H1 (cell line): ENCODE data around the gene DEFB113. TPM values are rescaled to one million over a fixed set of nuclear protein-coding genes. Genes with fewer than 3 reads are reported as not detected.

Experiments used
- CTCF ChIA-PET: fragments of 300-600 bp; sonication (Branson Sonifier 250); formaldehyde crosslinking; loops from one replicate; lab custom pipeline; 2021; ENCODE audit not compliant: partially characterized antibody; lab: Charles Lee
- POLR2A ChIA-PET: fragments of 300-600 bp; sonication (Branson Sonifier 250); formaldehyde crosslinking; loops from one replicate; lab custom pipeline; 2021; ENCODE audit warnings: inconsistent platforms; ENCODE audit not compliant: partially characterized antibody; lab: Charles Lee
- DNase-seq, 2 experiments: peaks; one replicate each; pipeline versions ENCODE4 v3.0.0 to v3.0.0-alpha.2; 2010 to 2022; ENCODE audit warnings: low spot score in 2 of 2, low read depth in 1 of 2, mixed read lengths in 1 of 2
- FAIRE-seq: peaks from 2 replicates; lab custom pipeline; 2011; peaks lifted over from hg19 to GRCh38; lab: Jason Lieb, UNC
- H2AFZ ChIP-seq: 2 replicates; pipeline ENCODE4 v1.8.1; 2012; ENCODE audit warnings: low read length, inconsistent platforms
- H2AK5ac ChIP-seq: 2 replicates; pipeline ENCODE4 v1.6.1; 2013; ENCODE audit warnings: low read depth, low read length
- H2BK120ac ChIP-seq: replicated peaks from 2 replicates; pipeline ENCODE3; 2013; ENCODE audit warnings: low read depth, low read length, inconsistent platforms
- H2BK12ac ChIP-seq: 2 replicates; pipeline ENCODE4 v1.6.1; 2013; ENCODE audit warnings: low read depth, low read length
- H2BK15ac ChIP-seq: 2 replicates; pipeline ENCODE4 v1.6.1; 2013; ENCODE audit warnings: low read length
- H2BK20ac ChIP-seq: 2 replicates; pipeline ENCODE4 v1.6.1; 2013; ENCODE audit warnings: low read length
- H2BK5ac ChIP-seq: 2 replicates; pipeline ENCODE4 v1.6.1; 2013; ENCODE audit warnings: low read depth, low read length
- H3K14ac ChIP-seq: 2 replicates; pipeline ENCODE4 v1.6.1; 2013; ENCODE audit warnings: inconsistent platforms; ENCODE audit not compliant: insufficient read length
- H3K18ac ChIP-seq: 2 replicates; pipeline ENCODE4 v1.6.1; 2013; ENCODE audit warnings: low read length; ENCODE audit errors: extremely low read depth
- H3K23ac ChIP-seq: 2 replicates; pipeline ENCODE4 v1.6.1; 2013; ENCODE audit warnings: inconsistent platforms; ENCODE audit not compliant: insufficient read length
- H3K23me2 ChIP-seq: 2 replicates; pipeline ENCODE4 v1.6.1; 2013; ENCODE audit warnings: low read depth, low read length
- H3K27ac ChIP-seq: 2 replicates; pipeline ENCODE4 v1.6.1; 2011; ENCODE audit warnings: low read depth, low read length, inconsistent platforms
- H3K27me3 ChIP-seq, 4 experiments: replicated peaks in 1 of 4; 1 replicate in 1 of 4; 2 replicates in 3 of 4; pipeline versions ENCODE4 v1.6.1 to v1.8.1; 2011 to 2013; ENCODE audit warnings: low read length in 3 of 4, mild to moderate bottlenecking in 3 of 4, inconsistent platforms in 2 of 4, mixed read lengths in 2 of 4, moderate library complexity in 1 of 4; ENCODE audit not compliant: control insufficient read depth in 3 of 4, insufficient read depth in 3 of 4; ENCODE audit errors: extremely low read depth in 1 of 4
- H3K36me3 ChIP-seq, 4 experiments: 2 replicates each; pipeline versions ENCODE4 v1.6.1 to v1.8.1; 2011 to 2013; ENCODE audit warnings: mild to moderate bottlenecking in 4 of 4, low read length in 3 of 4, moderate library complexity in 2 of 4, control low read depth in 1 of 4, inconsistent platforms in 1 of 4; ENCODE audit not compliant: insufficient read depth in 4 of 4, control insufficient read depth in 2 of 4
- H3K4ac ChIP-seq: replicated peaks from 2 replicates; pipeline ENCODE3; 2013; ENCODE audit warnings: low read length, low read depth, mixed read lengths, inconsistent platforms; ENCODE audit not compliant: insufficient read length
- H3K4me1 ChIP-seq, 4 experiments: replicated peaks in 1 of 4; 1 replicate in 1 of 4; 2 replicates in 3 of 4; pipeline versions ENCODE4 v1.6.1 to v1.8.1; 2011 to 2013; ENCODE audit warnings: low read length in 3 of 4, inconsistent platforms in 2 of 4, mixed read lengths in 1 of 4; ENCODE audit not compliant: insufficient read depth in 4 of 4, control insufficient read depth in 3 of 4
- H3K4me2 ChIP-seq, 2 experiments: 2 replicates each; pipeline versions ENCODE4 v1.6.1 to v1.8.1; 2011 to 2013; ENCODE audit warnings: low read depth in 2 of 2, low read length in 2 of 2, control low read depth in 1 of 2, inconsistent platforms in 1 of 2, mild to moderate bottlenecking in 1 of 2; ENCODE audit not compliant: insufficient read depth in 1 of 2
- H3K4me3 ChIP-seq, 4 experiments: fragments of 200-600, 300-600 bp in 1 of 4; sonication (generic), shearing (Covaris generic), sonication (Bioruptor Twin) in 1 of 4; 2 replicates each; pipeline versions ENCODE4 v1.5.1 to v1.8.1; 2011 to 2016; ENCODE audit warnings: low read length in 4 of 4, low read depth in 3 of 4, control low read depth in 2 of 4, inconsistent platforms in 2 of 4, mild to moderate bottlenecking in 2 of 4, mixed read lengths in 1 of 4, moderate library complexity in 1 of 4; ENCODE audit not compliant: insufficient read depth in 2 of 4; ENCODE audit errors: extremely low read depth in 1 of 4
- H3K56ac ChIP-seq: replicated peaks from 2 replicates; pipeline ENCODE3; 2013; ENCODE audit warnings: low read depth, mild to moderate bottlenecking, mixed read lengths, low read length, inconsistent platforms; ENCODE audit not compliant: insufficient read length
- H3K79me1 ChIP-seq: 2 replicates; pipeline ENCODE4 v1.6.1; 2013; ENCODE audit warnings: low read depth, low read length, control low read depth
- H3K79me2 ChIP-seq, 2 experiments: 2 replicates each; pipeline versions ENCODE4 v1.6.1 to v1.8.1; 2012 to 2013; ENCODE audit warnings: low read length in 2 of 2, mild to moderate bottlenecking in 2 of 2, inconsistent platforms in 1 of 2; ENCODE audit not compliant: insufficient read depth in 2 of 2, control insufficient read depth in 1 of 2
- H3K9ac ChIP-seq, 4 experiments: replicated peaks in 1 of 4; 1 replicate in 1 of 4; 2 replicates in 3 of 4; pipeline versions ENCODE4 v1.6.1 to v1.8.1; 2011 to 2013; ENCODE audit warnings: low read depth in 3 of 4, low read length in 3 of 4, control low read depth in 2 of 4, mild to moderate bottlenecking in 2 of 4, moderate library complexity in 2 of 4, inconsistent platforms in 1 of 4; ENCODE audit errors: extremely low read depth in 1 of 4
- H3K9me3 ChIP-seq, 2 experiments: 2 replicates each; pipeline versions ENCODE4 v1.6.1 to v1.8.1; 2012 to 2013; ENCODE audit warnings: mild to moderate bottlenecking in 2 of 2, moderate library complexity in 2 of 2, control low read depth in 1 of 2, inconsistent platforms in 1 of 2, low read depth in 1 of 2, low read length in 1 of 2, mixed read lengths in 1 of 2; ENCODE audit not compliant: insufficient read depth in 2 of 2
- H4K20me1 ChIP-seq, 2 experiments: replicated peaks in 1 of 2; 2 replicates each; pipeline versions ENCODE3 to v1.8.1; 2011 to 2013; ENCODE audit warnings: inconsistent platforms in 2 of 2, low read length in 2 of 2, mild to moderate bottlenecking in 1 of 2; ENCODE audit not compliant: insufficient read depth in 2 of 2, control insufficient read depth in 1 of 2
- H4K5ac ChIP-seq: 2 replicates; pipeline ENCODE4 v1.6.1; 2013; ENCODE audit warnings: low read length, low read depth, mixed read lengths, inconsistent platforms; ENCODE audit not compliant: insufficient read length
- H4K8ac ChIP-seq: 2 replicates; pipeline ENCODE4 v1.8.0; 2013; ENCODE audit warnings: mild to moderate bottlenecking, moderate library complexity, low read length, inconsistent platforms; ENCODE audit not compliant: insufficient read depth; ENCODE audit errors: extremely low read depth
- H4K91ac ChIP-seq: replicated peaks from 2 replicates; pipeline ENCODE3; 2013; ENCODE audit warnings: low read length, mixed read lengths, inconsistent platforms; ENCODE audit not compliant: insufficient read length
- BACH1 ChIP-seq: IDR thresholded peaks from 2 replicates; pipeline ENCODE4 v1.6.1; 2012; ENCODE audit warnings: low read length, improper control_type of control experiment
- CBX5 ChIP-seq: fragments of 300-800, 300-1000 bp; sonication (generic); IDR thresholded peaks from 2 replicates; pipeline ENCODE4 v1.7.1; 2016; ENCODE audit warnings: antibody characterized with exemption, low read length, low read depth
- CREB1 ChIP-seq: IDR thresholded peaks from 2 replicates; pipeline ENCODE4 v1.6.1; 2012; ENCODE audit warnings: inconsistent platforms
- GABPA ChIP-seq: IDR thresholded peaks from 2 replicates; pipeline ENCODE4 v1.6.1; 2011; ENCODE audit warnings: mild to moderate bottlenecking, low read length, moderate library complexity, borderline replicate concordance; ENCODE audit not compliant: insufficient read depth
- JUN ChIP-seq: IDR thresholded peaks from 2 replicates; pipeline ENCODE4 v1.6.1; 2011; ENCODE audit warnings: low read depth, mild to moderate bottlenecking, improper control_type of control experiment, low read length
- NANOG ChIP-seq: IDR thresholded peaks from 2 replicates; pipeline ENCODE4 v1.6.1; 2011; ENCODE audit warnings: low read length, low read depth, mild to moderate bottlenecking, inconsistent platforms; ENCODE audit not compliant: insufficient read depth, poor library complexity, severe bottlenecking
- POU5F1 ChIP-seq: IDR thresholded peaks from 2 replicates; pipeline ENCODE4 v1.6.1; 2011; ENCODE audit warnings: low read depth, mild to moderate bottlenecking, low read length, moderate library complexity
- RBBP5 ChIP-seq: IDR thresholded peaks from 2 replicates; pipeline ENCODE4 v1.7.1; 2012; ENCODE audit warnings: low read depth, mild to moderate bottlenecking, inconsistent platforms, low read length, moderate library complexity, borderline replicate concordance
- SIN3A ChIP-seq, 2 experiments: IDR thresholded peaks in 1 of 2; conservative IDR thresholded peaks in 1 of 2; 2 replicates each; pipeline ENCODE4 v1.6.1; 2011 to 2012; ENCODE audit warnings: low read length in 2 of 2, improper control_type of control experiment in 1 of 2, low read depth in 1 of 2, mild to moderate bottlenecking in 1 of 2
- SP1 ChIP-seq: IDR thresholded peaks from 2 replicates; pipeline ENCODE4 v1.6.1; 2011; ENCODE audit warnings: low read depth, low read length
- TAF1 ChIP-seq: IDR thresholded peaks from 2 replicates; pipeline ENCODE4 v1.6.1; 2011; ENCODE audit warnings: mild to moderate bottlenecking, low read depth, low read length
- WGBS, 2 experiments: shearing (Covaris generic) in 1 of 2; methylation state at CpG; one replicate each; pipeline versions ENCODE4 v1.1.6 to v1.1.7; 2013 to 2015; ENCODE audit warnings: low lambda C conversion rate in 2 of 2, mixed read lengths in 2 of 2, inconsistent platforms in 1 of 2, low coverage in 1 of 2, missing lambda C conversion rate in 1 of 2; ENCODE audit not compliant: insufficient replicate concordance in 2 of 2, insufficient coverage in 1 of 2, insufficient read length in 1 of 2; ENCODE audit errors: extremely low coverage in 1 of 2, missing lambda C conversion rate in 1 of 2; 5-methylcytosine and 5-hydroxymethylcytosine counted together
- polyA plus RNA-seq, 7 experiments: library from polyadenylated mRNA; depleted of rRNA in 3 of 7; stranded (reverse) in 5 of 7; unstranded in 2 of 7; fragments of >200 nt in 5 of 7; fragments of 200-250 nt in 2 of 7; gene quantifications; 1 replicate in 5 of 7; 2 replicates in 1 of 7; 4 replicates in 1 of 7; pipeline versions ENCODE4 v1.2.1 to v1.2.3, GENCODE V29; 2011 to 2013; ENCODE audit warnings: missing spikeins in 2 of 7, mixed read lengths in 2 of 7
- total RNA-seq: library from RNA; stranded (reverse); fragmentation: NEBNext Ultra II Directional; extraction: Animal tissue kit (Norgen Biotek cat#: 25700); gene quantifications from 2 replicates; pipeline ENCODE4 v1.2.1, GENCODE V29; 2021
- TF ChIP-seq, protein P1 (sequence below): IDR thresholded peaks from 2 replicates; pipeline ENCODE4 v1.6.1; 2011; ENCODE audit warnings: low read depth, mild to moderate bottlenecking, low read length; ENCODE audit not compliant: insufficient read depth

Gene DEFB113
- total and polyA plus RNA-seq, 2 of the 8 experiments (the other 6 are each of a cell fraction or from before 2014, with no cell fraction given): not detected

DNA sequence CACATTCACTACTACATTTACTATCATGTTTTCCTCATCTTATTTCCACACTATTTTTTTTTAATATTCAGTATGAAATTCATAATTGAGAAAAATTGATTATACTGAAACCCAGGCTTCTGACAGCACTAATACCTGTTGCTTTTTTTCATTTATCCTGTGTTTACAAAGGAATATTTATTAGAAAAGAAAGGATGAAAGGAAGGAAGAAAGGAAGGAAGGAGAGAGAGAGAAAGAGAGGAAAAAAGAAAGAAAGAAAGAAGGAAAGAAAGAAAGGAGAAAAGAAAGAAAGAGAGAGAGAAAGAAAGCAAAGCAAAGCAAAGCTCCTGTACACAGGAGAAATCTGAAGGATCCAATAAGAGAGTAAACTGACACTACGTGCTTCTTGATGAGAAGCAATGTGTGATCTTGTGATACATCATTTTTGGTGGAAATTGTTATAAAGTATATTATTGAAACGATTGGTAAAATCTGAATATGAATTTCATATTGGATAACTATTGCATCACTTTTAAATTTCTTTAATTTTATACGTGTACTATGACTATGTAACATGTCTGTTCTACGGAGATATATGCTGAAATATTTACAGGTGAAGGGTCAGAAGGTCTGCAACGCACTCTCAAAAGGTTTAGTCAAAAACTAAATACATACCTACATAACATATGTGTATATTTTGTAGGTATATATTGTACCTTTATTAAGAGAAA is 49.3 kb downstream of the DEFB113 start:
- no peaks in the 10 kb centered on the region for H3K36me3 ChIP-seq
- H2BK5ac ChIP-seq: no peak overlapping the region
- 89% methylated on average over 5 of the region's 5 CpGs; no CpG with 5 or more reads in 1 of the 2 experiments for WGBS, 2 experiments
- H4K91ac ChIP-seq: no peak overlapping the region
- no peak overlapping the region for H3K18ac ChIP-seq
- H3K14ac ChIP-seq: no peak overlapping the region
- H4K5ac ChIP-seq: no peak overlapping the region
- no peak overlapping the region for H2AK5ac ChIP-seq
- no peaks in the 10 kb centered on the region; the same call in 1 of the 2 replicates for H3K23me2 ChIP-seq
- POLR2A ChIA-PET: interaction anchor here (0.6 kb wide), 1 partner anchor 433 kb away, joined by 3 read pairs; no protein-coding TSS in a partner anchor
- no peak for FAIRE-seq
- no peak overlapping the region for H3K4me3 ChIP-seq
- H4K20me1 ChIP-seq: no peaks in the 10 kb centered on the region
- H2BK20ac ChIP-seq: no peak overlapping the region
- TF ChIP-seq CBX5 (no peak), SIN3A (conservative IDR thresholded peaks at IDR 0.05 in 1 of 2, IDR thresholded peaks at IDR 0.05 in 1 of 2; ENCODE audit: low read depth in 1 of 2, low read length in 2 of 2) (no peak), GABPA (no peak), TAF1 (no peak), NANOG (no peak), SP1 (no peak), BACH1 (no peak), CREB1 (no peak), RBBP5 (no peak), JUN (no peak), POU5F1 (no peak)
- TF ChIP-seq, protein P1, sequence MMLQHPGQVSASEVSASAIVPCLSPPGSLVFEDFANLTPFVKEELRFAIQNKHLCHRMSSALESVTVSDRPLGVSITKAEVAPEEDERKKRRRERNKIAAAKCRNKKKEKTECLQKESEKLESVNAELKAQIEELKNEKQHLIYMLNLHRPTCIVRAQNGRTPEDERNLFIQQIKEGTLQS: no peak
- H3K79me1 ChIP-seq: no peaks in the 10 kb centered on the region
- no peak overlapping the region for H2BK120ac ChIP-seq
- no peak overlapping the region for H3K27ac ChIP-seq
- H2AFZ ChIP-seq: no peak overlapping the region
- no peak for DNase-seq
- H3K79me2 ChIP-seq: no peaks in the 10 kb centered on the region
- no peak overlapping the region for H3K4ac ChIP-seq
- H2BK15ac ChIP-seq: no peak overlapping the region
- H3K9ac ChIP-seq: no peak overlapping the region
- CTCF ChIA-PET: no interaction called here
- no peak overlapping the region for H3K4me2 ChIP-seq
- H2BK12ac ChIP-seq: no peak overlapping the region
- no peak overlapping the region for H4K8ac ChIP-seq
- H3K9me3 ChIP-seq: no peaks in the 10 kb centered on the region
- peaks cover 2 to 9% (median 5%) of the 10 kb centered on the region in 4 experiments; a peak in 4 of 7 replicates for H3K4me1 ChIP-seq
- no peak overlapping the region for H3K23ac ChIP-seq
- H3K56ac ChIP-seq: no peak overlapping the region
- H3K27me3 ChIP-seq: no peaks in the 10 kb centered on the region
